Measurements from ENCODE around the gene S100PBP.

S100PBP gene

GRCh38 chr1:32817159-32817814 lies at the start of gene S100PBP, which contains the start of gene YARS1:
Gene S100PBP (plus strand): TSS chr1:32817653. CDS start chr1:32826100, 8,447 bp downstream.
Gene YARS1 (minus strand): TSS chr1:32817358. CDS start chr1:32817244, 114 bp downstream.
- DNase-seq: peak; percentile 95

GRCh38 chr1:32768110-32768850 lies 49.2 kb upstream of the S100PBP start:
- no peak for DNase-seq

- no peak for DNase-seq
These were observed 47.8 kb upstream of the S100PBP start for GRCh38 chr1:32769524-32770220.

- no peak for DNase-seq
These were observed 47.2 kb upstream of the S100PBP start for GRCh38 chr1:32770221-32770731.

GRCh38 chr1:32770741-32771548 lies 46.5 kb upstream of the S100PBP start:
- DNase-seq: no peak

- DNase-seq: no peak
These were observed 45.7 kb upstream of the S100PBP start for GRCh38 chr1:32771561-32772280.

- no peak for DNase-seq
These were observed 45.0 kb upstream of the S100PBP start for GRCh38 chr1:32772281-32773017.

- peak; percentile 65 for DNase-seq
These were observed 44.3 kb upstream of the S100PBP start for GRCh38 chr1:32773018-32773763.

GRCh38 chr1:32773764-32774463 lies 43.5 kb upstream of the S100PBP start:
- DNase-seq: no peak

- no peak for DNase-seq
These were observed 43.0 kb upstream of the S100PBP start for GRCh38 chr1:32774464-32774808.

GRCh38 chr1:32774950-32775634 lies 42.4 kb upstream of the S100PBP start:
- peak; percentile 21 for DNase-seq

- DNase-seq: no peak
These were observed 41.7 kb upstream of the S100PBP start for GRCh38 chr1:32775640-32776337.

GRCh38 chr1:32779242-32779641 lies 38.2 kb upstream of the S100PBP start:
- DNase-seq: no peak

- no peak for DNase-seq
These were observed 37.4 kb upstream of the S100PBP start for GRCh38 chr1:32780005-32780404.

GRCh38 chr1:32780628-32781234 lies 36.7 kb upstream of the S100PBP start:
- no peak for DNase-seq

- no peak for DNase-seq
These were observed 35.4 kb upstream of the S100PBP start for GRCh38 chr1:32782086-32782485.

- DNase-seq: no peak
These were observed 33.6 kb upstream of the S100PBP start for GRCh38 chr1:32783851-32784250.

GRCh38 chr1:32784817-32785216 lies 32.6 kb upstream of the S100PBP start:
- no peak for DNase-seq

Data from NCI-H2029 (cell line).